Stimulated activated CD4-positive, alpha-beta T cell treated with anti-CD3 and anti-CD28 coated beads, Interleukin-4, amount 100 ng/mL, for 1 hour (primary cell): ENCODE measurements around the gene ALDOB.
A peak's percentile ranks its signal among the peaks of the same experiment; 100 is the strongest.

Experiments
- DNase-seq: peaks from one replicate; pipeline ENCODE4 v3.0.0-alpha.2; 2020

Gene ALDOB

GRCh38 chr9:101455656-101456240 is 20.2 kb upstream of the ALDOB start:
- no peak for DNase-seq

DNA sequence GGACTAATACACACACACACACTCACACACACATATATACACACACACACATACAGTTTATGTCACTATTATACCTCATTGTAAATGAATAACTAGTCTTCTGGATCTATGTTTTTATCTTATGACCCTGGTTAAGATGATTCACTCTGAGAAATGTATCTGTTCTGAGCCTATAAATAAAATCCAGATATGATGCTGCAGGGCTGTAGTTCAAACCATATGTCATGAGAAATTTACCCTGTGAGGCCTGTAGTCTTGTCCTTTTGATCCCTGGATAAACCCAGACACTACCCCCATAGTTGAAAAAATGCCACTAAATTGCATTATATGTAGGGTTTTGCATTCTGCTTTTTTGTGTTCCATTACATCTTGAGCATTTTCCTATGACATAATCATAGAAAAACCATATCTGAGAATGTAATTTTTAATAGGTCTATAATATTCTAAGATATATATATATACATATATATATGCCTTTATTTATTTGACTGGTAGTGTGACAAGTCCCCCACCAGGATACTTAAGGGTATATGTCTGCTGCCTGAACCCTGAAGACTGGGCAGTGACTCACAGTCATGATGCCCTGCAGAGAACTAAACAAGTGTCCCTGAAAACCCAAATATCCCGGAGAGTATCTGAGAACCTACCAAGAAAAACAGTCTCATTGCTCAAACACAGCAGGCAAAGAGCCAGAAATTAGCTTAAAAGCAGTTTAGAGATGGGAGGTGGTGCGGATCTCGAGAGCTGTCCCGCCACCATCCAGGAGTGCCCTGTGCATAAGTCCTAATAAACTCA is 18.4 kb upstream of the ALDOB start:
- no peak for DNase-seq

- DNase-seq = no peak
Observed at GRCh38 chr9:101451498-101451897, 15.9 kb upstream of the ALDOB start.

DNA sequence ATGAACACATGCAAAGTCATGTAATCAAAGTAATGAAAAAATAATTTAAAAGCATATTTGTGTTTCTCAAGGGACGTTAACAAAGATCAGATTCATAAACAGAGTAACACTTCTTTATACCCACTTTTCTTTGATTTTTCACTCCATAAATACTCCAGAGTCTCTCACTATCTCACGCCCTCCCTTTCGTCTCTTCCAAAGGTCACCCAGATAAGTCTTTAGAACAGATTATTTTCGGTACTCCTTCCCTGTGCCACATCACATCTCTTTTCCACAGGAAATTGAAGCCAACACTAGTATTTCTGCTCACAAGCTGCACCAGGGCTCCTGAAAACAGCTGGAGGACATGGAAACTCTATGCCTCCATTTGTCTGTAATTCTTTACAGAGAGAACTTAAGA is 15.4 kb upstream of the ALDOB start:
- DNase-seq = no peak

GRCh38 chr9:101449071-101449721 is 13.6 kb upstream of the ALDOB start:
- DNase-seq = peak; percentile 49

GRCh38 chr9:101448680-101449070 is 13.1 kb upstream of the ALDOB start:
- DNase-seq = no peak

- DNase-seq = no peak
Observed at GRCh38 chr9:101446732-101447131, 11.2 kb upstream of the ALDOB start.

- DNase-seq = no peak
Observed at GRCh38 chr9:101445353-101446029, 9.9 kb upstream of the ALDOB start.

- no peak for DNase-seq
Observed at GRCh38 chr9:101443364-101443771, 7.8 kb upstream of the ALDOB start.

DNA sequence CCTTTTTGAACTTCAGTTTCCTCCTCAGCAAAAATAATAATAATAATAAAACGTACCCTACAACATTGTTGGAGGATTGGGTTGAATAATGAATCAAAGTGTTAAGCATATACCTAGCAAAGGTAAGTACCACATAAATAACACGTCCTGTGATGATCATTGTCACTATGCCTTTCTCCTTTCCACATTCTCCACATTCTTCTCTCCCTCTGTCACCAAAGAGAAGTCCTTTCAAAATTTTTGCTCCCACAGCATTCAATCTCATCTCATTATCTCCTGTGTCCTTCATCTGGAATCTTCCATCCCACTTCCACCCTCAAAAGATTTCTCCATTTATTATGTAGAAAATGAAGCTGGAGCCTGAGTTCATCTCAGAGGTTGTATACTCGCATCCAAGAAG is 7.2 kb upstream of the ALDOB start:
- no peak for DNase-seq

GRCh38 chr9:101442318-101442717 is 6.7 kb upstream of the ALDOB start:
- no peak for DNase-seq

GRCh38 chr9:101440714-101441230 is 5.2 kb upstream of the ALDOB start:
- no peak for DNase-seq

DNA sequence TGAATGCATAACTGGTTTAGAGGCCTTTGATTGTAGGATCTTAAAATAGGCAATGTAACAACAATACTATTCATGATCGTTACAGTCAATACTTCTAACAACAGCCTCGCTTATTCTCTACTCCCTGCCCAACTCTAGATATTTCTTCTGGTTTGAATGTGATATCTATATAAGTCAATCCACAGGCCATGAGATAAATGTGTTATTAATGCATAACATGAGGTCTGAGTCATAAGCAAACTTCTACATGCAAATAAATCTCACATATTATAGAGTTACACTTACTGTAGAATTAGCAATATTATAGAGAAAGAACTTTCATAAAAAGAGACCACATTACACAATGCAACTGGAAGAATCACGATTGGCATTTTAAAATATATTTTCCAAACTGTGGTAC is 2.9 kb upstream of the ALDOB start:
- DNase-seq = no peak

DNA sequence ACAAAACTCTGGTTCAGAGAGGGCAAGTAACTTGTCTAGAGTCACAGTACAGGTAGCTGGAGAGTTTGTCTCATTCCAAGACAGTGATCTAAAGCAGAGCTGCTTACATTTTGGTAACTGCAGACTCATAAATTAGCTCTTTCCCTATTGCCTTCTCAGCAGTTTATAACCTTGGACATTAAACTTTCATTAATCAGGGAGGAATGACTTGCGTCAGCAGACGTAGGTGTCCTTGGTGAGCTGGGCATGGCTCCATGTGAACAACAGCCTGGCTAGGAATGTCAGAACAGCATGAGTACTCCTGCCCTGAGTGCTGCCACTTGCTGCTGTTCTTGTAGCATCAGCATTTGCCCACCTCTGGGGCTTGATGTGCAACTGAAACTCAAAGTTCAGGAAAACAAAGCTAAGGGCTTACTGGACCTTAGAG is 2.2 kb upstream of the ALDOB start:
- no peak for DNase-seq

GRCh38 chr9:101434998-101435397 is 576 bp downstream of the ALDOB start:
- no peak for DNase-seq

- DNase-seq = no peak
Observed at GRCh38 chr9:101433229-101433628, 2.3 kb downstream of the ALDOB start.

DNA sequence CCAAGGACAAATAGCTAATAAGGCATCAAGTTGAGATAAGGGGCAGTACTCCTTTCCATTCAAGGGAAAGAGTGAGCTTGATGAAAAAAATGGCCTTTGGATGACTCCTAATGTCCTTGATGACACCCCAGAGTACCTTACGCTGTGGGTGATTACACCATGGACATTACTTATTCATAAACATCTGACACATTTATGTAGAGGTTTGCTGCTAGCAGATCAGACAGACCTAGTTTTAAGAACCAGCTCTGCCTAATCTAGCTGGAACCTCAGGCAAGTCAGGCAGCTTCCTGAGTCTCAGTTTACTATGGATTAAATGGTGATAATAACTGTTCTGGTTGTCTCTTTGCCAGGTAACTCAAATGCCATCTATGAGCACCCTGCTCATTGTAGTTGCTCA is 2.8 kb downstream of the ALDOB start:
- DNase-seq = no peak

DNA sequence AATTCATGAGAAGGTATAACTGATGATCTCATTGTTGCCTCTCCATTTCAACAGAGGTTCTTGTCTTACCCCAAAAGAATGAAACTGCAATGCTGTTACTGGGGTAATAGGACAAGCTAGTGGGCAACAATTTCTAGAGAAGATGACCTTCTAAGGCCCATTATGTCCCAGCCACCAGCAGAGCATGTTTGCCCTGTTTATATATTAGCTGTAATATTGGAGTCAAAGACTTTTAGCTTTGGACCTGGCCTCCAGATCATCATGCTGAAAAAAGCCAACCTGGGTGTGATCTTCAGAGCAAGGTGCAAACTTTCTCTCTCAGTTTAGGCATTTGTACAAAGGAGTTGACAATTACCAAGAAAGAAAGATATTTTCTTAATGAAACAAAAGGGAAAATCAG is 3.4 kb downstream of the ALDOB start:
- no peak for DNase-seq

DNA sequence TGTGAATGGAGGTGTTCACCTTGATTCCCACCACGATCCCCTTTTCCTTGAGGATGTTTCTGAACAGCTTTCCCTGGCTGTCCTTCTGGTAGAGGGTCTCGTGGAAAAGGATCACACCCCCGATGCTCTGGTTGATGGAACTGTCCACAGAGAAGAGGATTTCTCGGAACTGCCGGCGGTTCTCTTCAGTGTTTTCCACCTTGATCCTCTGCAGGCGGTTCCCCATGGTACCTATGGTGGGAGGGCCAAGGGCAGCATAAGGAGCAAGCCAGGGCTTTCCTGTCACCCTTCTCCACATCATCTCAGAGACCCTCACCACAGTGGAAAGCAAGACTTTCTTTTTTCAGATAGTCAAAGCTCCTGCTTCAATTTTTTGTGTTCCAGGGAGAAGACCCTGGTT is 5.8 kb downstream of the ALDOB start:
- DNase-seq = no peak

DNA sequence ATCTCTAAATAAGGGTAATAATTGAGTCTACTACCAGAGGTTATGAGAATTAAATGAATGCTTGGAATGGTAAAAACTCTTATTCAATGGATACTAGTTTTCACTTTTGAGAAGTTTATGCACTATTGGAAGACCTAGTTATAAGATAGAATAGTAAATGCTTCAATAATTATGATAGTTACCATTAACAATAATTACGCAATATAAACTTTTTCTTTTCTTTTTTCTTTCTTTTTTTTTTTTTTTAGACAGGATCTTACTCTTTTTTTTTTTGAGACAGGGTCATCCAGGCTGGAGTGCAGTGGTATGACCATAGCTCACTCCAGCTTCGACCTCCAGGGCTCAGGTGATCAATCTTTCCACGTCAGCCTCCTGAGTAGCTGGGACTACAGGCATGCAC is 6.7 kb downstream of the ALDOB start:
- no peak for DNase-seq

DNA sequence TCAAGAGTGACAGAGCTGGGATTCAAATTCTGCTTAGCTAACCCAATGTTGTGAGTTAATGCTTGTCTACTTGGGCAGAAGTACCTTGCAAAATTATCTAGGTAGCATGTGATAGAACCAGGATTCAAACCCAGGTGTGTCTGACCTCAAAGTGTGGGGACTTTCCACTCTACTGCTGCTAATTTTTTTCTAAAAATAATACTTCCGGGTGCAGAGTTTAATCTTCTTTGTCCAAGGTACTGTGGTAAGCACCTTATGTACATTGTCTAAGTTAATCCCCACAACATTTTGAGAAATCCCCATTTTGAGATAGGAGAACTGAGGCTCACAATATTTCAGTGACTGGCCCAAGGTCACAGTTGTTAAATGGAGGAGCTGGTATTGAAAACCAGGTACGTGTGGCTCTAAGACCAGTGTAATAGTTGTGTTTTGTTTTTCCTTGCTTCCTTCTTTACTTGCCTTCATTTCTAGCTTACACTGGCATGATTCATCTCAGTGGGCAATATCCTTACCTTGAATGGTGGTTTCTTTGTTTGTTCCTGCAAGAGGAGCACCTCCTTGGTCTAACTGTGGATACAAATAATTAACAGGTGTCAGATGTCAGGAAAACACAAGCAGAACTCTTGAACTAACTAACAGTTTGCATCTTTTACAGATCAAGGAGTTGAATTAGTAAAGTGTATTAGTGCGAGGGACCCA is 7.5 kb downstream of the ALDOB start:
- DNase-seq = no peak

DNA sequence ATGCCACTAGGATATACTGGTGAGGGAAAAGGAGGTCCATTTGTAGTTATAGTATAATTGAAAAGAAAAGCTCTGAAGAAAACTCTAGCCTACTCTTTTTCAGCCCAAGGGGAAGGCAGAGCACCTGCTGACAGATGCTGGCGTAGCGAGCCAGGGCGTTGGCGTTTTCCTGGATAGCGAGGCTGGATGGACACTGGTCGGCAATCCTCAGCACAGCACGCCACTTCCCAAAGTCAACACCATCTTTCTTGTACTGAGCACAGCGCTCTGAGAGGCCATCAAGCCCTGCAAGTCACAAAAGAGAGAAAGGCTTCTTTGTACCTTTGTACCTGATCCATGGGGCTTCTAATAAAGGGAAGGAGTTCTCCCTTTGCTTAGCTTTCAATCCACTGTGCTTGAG is 8.2 kb downstream of the ALDOB start:
- DNase-seq = no peak

GRCh38 chr9:101421653-101422065 is 13.9 kb downstream of the ALDOB start:
- DNase-seq = no peak
